BE2C (cell line): Measurements from ENCODE around the gene ASCL2.

Source experiments
- DNase-seq: peaks from one replicate; pipeline ENCODE4 v3.0.0-alpha.2; 2020
- H3K27me3 ChIP-seq: fragments of 250-450 bp; sonication (Bioruptor Pico); 2 replicates; pipeline ENCODE4 v1.5.1; 2020; ENCODE audit warnings: mild to moderate bottlenecking
- H3K36me3 ChIP-seq: fragments of 250-450 bp; sonication (Bioruptor Pico); 2 replicates; pipeline ENCODE4 v1.5.1; 2020; ENCODE audit warnings: mild to moderate bottlenecking
- H3K4me1 ChIP-seq: fragments of 250-450 bp; sonication (Bioruptor Pico); 2 replicates; pipeline ENCODE4 v1.5.1; 2020
- H3K4me3 ChIP-seq: 2 replicates; pipeline ENCODE4 v1.5.1; 2011; ENCODE audit warnings: low read depth, low read length
- H3K9me3 ChIP-seq: fragments of 250-450 bp; sonication (Bioruptor Pico); 2 replicates; pipeline ENCODE4 v1.5.1; 2020
- CTCF ChIP-seq: IDR thresholded peaks from 2 replicates; pipeline ENCODE4 v1.5.1; 2012; ENCODE audit warnings: mild to moderate bottlenecking, low read depth, low read length

ASCL2 gene

DNA sequence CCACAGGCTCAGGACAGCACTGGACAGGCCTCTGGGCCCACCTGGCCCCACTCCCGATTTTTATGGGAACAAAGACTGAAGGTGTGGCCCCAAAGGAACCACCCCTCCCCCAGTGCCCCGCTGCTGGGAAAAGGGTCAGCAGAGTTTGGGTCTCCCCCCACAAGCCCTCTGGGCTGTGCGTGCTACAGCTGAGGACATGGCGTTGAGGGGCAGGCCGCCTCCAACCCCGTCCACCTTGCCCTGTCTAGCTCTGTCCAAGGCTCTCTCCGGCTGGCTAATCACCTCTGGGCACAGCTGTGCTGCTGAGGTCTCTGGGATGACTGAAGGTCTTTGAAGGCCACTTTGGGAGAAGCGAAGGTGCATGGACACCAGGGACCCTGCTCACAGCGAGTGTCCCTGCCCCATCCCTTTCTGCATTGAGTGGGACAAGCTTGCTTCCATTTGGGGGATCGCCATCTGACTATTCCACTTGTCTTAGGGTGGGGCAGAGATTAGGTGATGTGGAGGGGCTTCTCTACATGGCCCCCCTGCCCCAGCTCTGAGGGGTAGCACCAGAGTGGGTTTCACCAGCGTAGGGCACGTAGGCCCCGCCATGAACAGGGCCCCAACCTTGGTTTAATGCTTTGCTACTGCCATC lies 6.5 kb downstream of the ASCL2 start:
- Histone ChIP-seq H3K4me3 (no peak overlapping the region), H3K36me3 (no peaks in the 10 kb centered on the region), H3K27me3 (peaks cover 6% of the 10 kb centered on the region), H3K9me3 (no peaks in the 10 kb centered on the region), H3K4me1 (no peaks in the 10 kb centered on the region)
- DNase-seq = no peak
- TF ChIP-seq CTCF = no peak

- no peak for DNase-seq
- no peaks in the 10 kb centered on the region for H3K9me3 ChIP-seq
- no peak overlapping the region for H3K4me3 ChIP-seq
- H3K27me3 ChIP-seq = no peaks in the 10 kb centered on the region; the same call in 1 of the 2 replicates
- TF ChIP-seq CTCF = no peak
- no peaks in the 10 kb centered on the region for H3K4me1 ChIP-seq
- no peaks in the 10 kb centered on the region for H3K36me3 ChIP-seq
Measured at GRCh38 chr11:2263071-2263565, 7.3 kb downstream of the ASCL2 start.

GRCh38 chr11:2262301-2263070 lies 7.9 kb downstream of the ASCL2 start:
- Histone ChIP-seq H3K4me3 (no peak overlapping the region), H3K4me1 (no peaks in the 10 kb centered on the region), H3K9me3 (no peaks in the 10 kb centered on the region), H3K36me3 (no peaks in the 10 kb centered on the region), H3K27me3 (no peaks in the 10 kb centered on the region)
- no peak for TF ChIP-seq CTCF
- DNase-seq = no peak

GRCh38 chr11:2261436-2262230 lies 8.8 kb downstream of the ASCL2 start:
- Histone ChIP-seq H3K4me1 (no peaks in the 10 kb centered on the region), H3K4me3 (no peak overlapping the region), H3K36me3 (no peaks in the 10 kb centered on the region), H3K27me3 (no peaks in the 10 kb centered on the region), H3K9me3 (no peaks in the 10 kb centered on the region)
- TF ChIP-seq CTCF = no peak
- no peak for DNase-seq

DNA sequence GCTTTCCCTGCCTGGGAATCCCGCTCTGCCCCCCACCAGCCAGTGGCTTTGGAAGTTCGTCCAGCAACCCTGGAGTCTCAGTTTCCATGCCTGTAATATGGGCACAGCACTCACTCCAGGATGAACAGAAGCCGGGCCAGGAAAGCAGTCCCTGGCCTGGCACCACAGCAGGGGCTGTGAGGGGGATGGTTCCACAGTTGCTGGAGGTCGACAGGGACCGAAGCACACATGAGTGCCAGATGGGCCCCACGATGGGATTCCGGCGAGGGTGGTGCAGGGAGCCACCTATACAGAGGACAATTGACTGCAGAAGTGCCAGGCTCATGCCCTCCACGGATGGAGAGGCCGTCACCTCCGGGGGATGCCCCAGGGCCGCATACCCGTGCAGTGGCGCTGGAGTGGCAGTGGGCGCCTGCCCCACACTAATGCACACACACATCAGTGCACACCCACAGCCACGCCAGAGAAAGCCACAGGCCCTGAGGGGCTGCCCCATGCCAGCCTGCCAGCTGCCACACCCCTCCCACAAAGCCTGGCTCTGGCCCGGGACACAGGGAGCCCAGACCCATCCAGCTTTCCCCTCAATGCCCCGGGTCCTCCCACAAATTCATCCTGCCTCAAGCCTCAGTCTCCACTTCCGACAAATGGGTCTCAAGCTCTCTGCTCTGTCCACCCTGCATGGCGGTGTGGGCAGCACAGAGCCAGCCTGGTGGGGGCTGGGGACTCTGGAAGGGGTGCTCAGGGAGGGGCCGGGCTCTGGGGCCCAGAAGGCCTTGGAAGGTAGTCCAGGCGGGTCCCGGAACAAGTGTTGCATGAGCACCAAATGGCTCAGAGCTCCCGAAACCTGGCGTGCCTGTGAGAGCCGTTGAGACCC lies 9.7 kb downstream of the ASCL2 start:
- Histone ChIP-seq H3K9me3 (no peaks in the 10 kb centered on the region), H3K27me3 (no peaks in the 10 kb centered on the region), H3K4me1 (no peaks in the 10 kb centered on the region), H3K36me3 (no peaks in the 10 kb centered on the region), H3K4me3 (no peak overlapping the region)
- no peak for TF ChIP-seq CTCF
- no peak for DNase-seq
